ENCODE results near the gene MAN1A1. TPM values are rescaled to one million over a fixed set of nuclear protein-coding genes. Genes with fewer than 3 reads are reported as not detected.

The MAN1A1 gene
- total RNA-seq, 1 donor from 2014 or later = 24.9 TPM

- FAIRE-seq (no peak), DNase-seq (ENCODE audit: low spot score in 2 of 2) (no peak)
Measured at GRCh38 chr6:119132261-119132981, 217.1 kb downstream of the MAN1A1 start.

- FAIRE-seq = no peak
- DNase-seq (ENCODE audit: low spot score in 2 of 2) = no peak
Measured at GRCh38 chr6:119129968-119130484, 219.5 kb downstream of the MAN1A1 start.

- DNase-seq (ENCODE audit: low spot score in 2 of 2) (peak in 1 of 2 donors; percentile 35), FAIRE-seq (no peak)
Measured at GRCh38 chr6:119129148-119129967, 220.2 kb downstream of the MAN1A1 start.

- FAIRE-seq (no peak), DNase-seq (ENCODE audit: low spot score in 2 of 2) (no peak)
Measured at GRCh38 chr6:119128252-119128912, 221.2 kb downstream of the MAN1A1 start.

GRCh38 chr6:119127627-119128026 is 221.9 kb downstream of the MAN1A1 start:
- DNase-seq (ENCODE audit: low spot score in 2 of 2) (no peak), FAIRE-seq (no peak)

Small RNAs within 50 kb of the gene (small RNA-seq; reads per million reads assigned to genes)
- gene AL022722.2 = not detected
- gene RNU6-194P = not detected
